SK-N-SH treated with all-trans-retinoic acid at 6 μM for 48 hours (cell line): Measurements from ENCODE around the gene SEC14L5.

ENCODE experiments used
- ARNTL ChIP-seq: fragments of 450-650 bp; formaldehyde crosslinking; IDR thresholded peaks from 2 replicates; pipeline ENCODE4 v1.5.0; 2020; ENCODE audit warnings: low read depth, mild to moderate bottlenecking, moderate library complexity, borderline replicate concordance
- CREB5 ChIP-seq: fragments of 250-450 bp; sonication (Bioruptor Pico); IDR thresholded peaks from 2 replicates; pipeline ENCODE4 v1.5.1; 2020; ENCODE audit warnings: low read depth, mild to moderate bottlenecking, moderate library complexity
- CSRNP3 ChIP-seq: fragments of 250-450 bp; sonication (Bioruptor Pico); IDR thresholded peaks from 2 replicates; pipeline ENCODE4 v1.5.1; 2021; ENCODE audit warnings: mild to moderate bottlenecking, moderate library complexity
- OSR1 ChIP-seq: fragments of 250-450 bp; sonication (Bioruptor Pico); IDR thresholded peaks from 2 replicates; pipeline ENCODE4 v1.8.0; 2022; ENCODE audit warnings: moderate library complexity, mild to moderate bottlenecking, inconsistent platforms
- PATZ1 ChIP-seq: fragments of 250-450 bp; sonication (Bioruptor Pico); IDR thresholded peaks from 2 replicates; pipeline ENCODE4 v1.8.0; 2020; ENCODE audit warnings: mild to moderate bottlenecking, moderate library complexity, borderline replicate concordance
- PPARA ChIP-seq: fragments of 250-450 bp; sonication (Bioruptor Pico); IDR thresholded peaks from 2 replicates; pipeline ENCODE4 v1.5.0; 2020; ENCODE audit warnings: mild to moderate bottlenecking, borderline replicate concordance
- TSHZ2 ChIP-seq: fragments of 250-450 bp; sonication (Bioruptor Pico); IDR thresholded peaks from 2 replicates; pipeline ENCODE4 v1.5.0; 2020; ENCODE audit warnings: mild to moderate bottlenecking, moderate library complexity
- ZFP30 ChIP-seq: fragments of 450-650 bp; formaldehyde crosslinking; IDR thresholded peaks from 2 replicates; pipeline ENCODE4 v1.5.0; 2022; ENCODE audit warnings: mild to moderate bottlenecking, moderate library complexity
- ZNF70 ChIP-seq: fragments of 450-650 bp; formaldehyde crosslinking; IDR thresholded peaks from 2 replicates; pipeline ENCODE4 v1.5.0; 2020; ENCODE audit warnings: mild to moderate bottlenecking, moderate library complexity

GRCh38 chr16:5001571-5001970 is 43.4 kb downstream of the SEC14L5 start:
- TF ChIP-seq CSRNP3: no peak
- TF ChIP-seq TSHZ2: no peak
- no peak for TF ChIP-seq PATZ1 (CRISPR knock-in tag)
- no peak for TF ChIP-seq OSR1
- TF ChIP-seq PPARA: no peak
- no peak for TF ChIP-seq ZNF70 (CRISPR knock-in tag)
- TF ChIP-seq CREB5: no peak
- TF ChIP-seq ARNTL (CRISPR knock-in tag): no peak
- TF ChIP-seq ZFP30 (CRISPR knock-in tag): no peak
